Measurements from ENCODE around the gene HIVEP1. TPM values are rescaled to one million over a fixed set of nuclear protein-coding genes. Genes with fewer than 3 reads are reported as not detected.

The HIVEP1 gene
- total and polyA plus RNA-seq, 2 of the 8 experiments (the other 6 are each of a cell fraction or from before 2014, with no cell fraction given) = 22.6 to 23.1 TPM

- TF ChIP-seq BCL11A (IDR thresholded peaks at IDR 0.05; ENCODE audit: low read depth in 2 of 2, low read length in 2 of 2) (no peak), ZNF274 (IDR thresholded peaks at IDR 0.05; ENCODE audit: borderline replicate concordance, extremely low read depth, low read length) (no peak), TEAD4 (IDR thresholded peaks at IDR 0.05; ENCODE audit: low read depth, low read length) (no peak), POLR2A (IDR thresholded peaks at IDR 0.05; ENCODE audit: control extremely low read depth in 1 of 2, low read depth in 2 of 2, low read length in 2 of 2) (no peak)
Observed at GRCh38 chr6:12009876-12010634, 2.1 kb upstream of the HIVEP1 start (continued).
